HK-2 (cell line): ENCODE measurements around the gene NR4A1.
"Not testable (repeated sequence)": the region's sequence is repeated elsewhere in the genome, so short reads cannot be mapped to it uniquely, and the experiment has no call there.

ENCODE experiments used
- DNase-seq: peaks from one replicate; pipeline ENCODE4 v3.0.0-alpha.2; 2018; ENCODE audit not compliant: unreplicated experiment

Gene NR4A1

GRCh38 chr12:52097045-52097666 is 45.9 kb downstream of the NR4A1 start:
- no peak for DNase-seq

GRCh38 chr12:52104431-52105089 is 53.3 kb downstream of the NR4A1 start:
- DNase-seq, result not testable (repeated sequence)
